ENCODE measurements around the gene NUP85. TPM values are rescaled to one million over a fixed set of nuclear protein-coding genes. Genes with fewer than 3 reads are reported as not detected.
"Not testable (repeated sequence)": the region's sequence is repeated elsewhere in the genome, so short reads cannot be mapped to it uniquely, and the experiment has no call there.

The NUP85 gene
- total RNA-seq, 1 experiment from 2014 or later: 141 TPM

- intact Hi-C loops (cut with micrococcal nuclease; ENCODE audit: unreplicated experiment) (no loop called here), in situ Hi-C loops (cut with HindIII; ENCODE audit: low pct_unique_long_range_greater_than_20kb, low sequenced_read_pairs) (no loop called here)
- BruUV-seq (replicated peaks): no TSS peak
- Histone ChIP-seq H3K27ac (ENCODE audit: low read length) (peak overlapping the region; percentile 95), H3K9me3 (ENCODE audit: control insufficient read depth, insufficient read depth, low read depth, low read length) (no peaks in the 10 kb centered on the region), H3K36me3 (ENCODE audit: control insufficient read depth, insufficient read depth, low read length) (peaks cover 16% of the 10 kb centered on the region), H3K27me3 (ENCODE audit: control insufficient read depth, insufficient read depth, low read length) (no peaks in the 10 kb centered on the region), H3K4me3 (ENCODE audit: low read depth in 2 of 2, low read length in 2 of 2) (peak overlapping the region; percentile 89 to 95), H3K4me1 (ENCODE audit: control insufficient read depth, insufficient read depth, low read length) (no peaks in the 10 kb centered on the region)
- TF ChIP-seq REST (IDR thresholded peaks at IDR 0.05; ENCODE audit: insufficient read depth in 1 of 2, low read depth in 2 of 2, low read length in 1 of 2) (no peak), SIN3A (IDR thresholded peaks at IDR 0.05; ENCODE audit: borderline replicate concordance, insufficient read depth, low read depth, low read length) (peak; percentile 94)
- peak; percentile 4; the same call in 1 of the 2 replicates for ATAC-seq
- POLR2A ChIA-PET: no interaction called here
- no peak for DNase-seq (ENCODE audit: low read depth, low spot score)
- CTCF ChIA-PET: interaction anchor here (0.5 to 1.5 kb wide), 2 partner anchors 92 to 117 kb away, joined by 4 to 7 read pairs; no protein-coding TSS in a partner anchor
Observed at GRCh38 chr17:75205793-75206163, 299 bp downstream of the NUP85 start.

GRCh38 chr17:75207050-75207407 lies 1.6 kb downstream of the NUP85 start:
- in situ Hi-C loops (cut with HindIII; ENCODE audit: low pct_unique_long_range_greater_than_20kb, low sequenced_read_pairs); DNase-seq (ENCODE audit: low read depth, low spot score); CTCF ChIA-PET; H3K9me3 ChIP-seq (ENCODE audit: control insufficient read depth, insufficient read depth, low read depth, low read length); H3K27me3 ChIP-seq (ENCODE audit: control insufficient read depth, insufficient read depth, low read length); H3K4me1 ChIP-seq (ENCODE audit: control insufficient read depth, insufficient read depth, low read length); ATAC-seq; BruUV-seq (replicated peaks); intact Hi-C loops (cut with micrococcal nuclease; ENCODE audit: unreplicated experiment): not testable (repeated sequence)
- Histone ChIP-seq H3K36me3 (ENCODE audit: control insufficient read depth, insufficient read depth, low read length) (peaks cover 16% of the 10 kb centered on the region), H3K27ac (ENCODE audit: low read length) (peak overlapping the region; percentile 95), H3K4me3 (ENCODE audit: low read depth in 2 of 2, low read length in 2 of 2) (peak overlapping the region; percentile 89 to 95)
- POLR2A ChIA-PET: interaction anchor here (0.6 kb wide), 2 partner anchors 35 to 54 kb away, joined by 3 to 4 read pairs; no protein-coding TSS in a partner anchor

GRCh38 chr17:75207760-75208159 lies 2.3 kb downstream of the NUP85 start:
- Histone ChIP-seq H3K36me3 (ENCODE audit: control insufficient read depth, insufficient read depth, low read length) (peaks cover 16% of the 10 kb centered on the region), H3K9me3 (ENCODE audit: control insufficient read depth, insufficient read depth, low read depth, low read length) (no peaks in the 10 kb centered on the region), H3K27me3 (ENCODE audit: control insufficient read depth, insufficient read depth, low read length) (no peaks in the 10 kb centered on the region), H3K4me1 (ENCODE audit: control insufficient read depth, insufficient read depth, low read length) (no peaks in the 10 kb centered on the region), H3K27ac (ENCODE audit: low read length) (no peak overlapping the region), H3K4me3 (ENCODE audit: low read depth in 2 of 2, low read length in 2 of 2) (no peak overlapping the region)
- DNase-seq (ENCODE audit: low read depth, low spot score) (no peak), ATAC-seq (no peak)
- TF ChIP-seq SIN3A (IDR thresholded peaks at IDR 0.05; ENCODE audit: borderline replicate concordance, insufficient read depth, low read depth, low read length) (no peak), CTCF (IDR thresholded peaks at IDR 0.05) (no peak), TCF7L2 (IDR thresholded peaks at IDR 0.05; ENCODE audit: low read depth, low read length) (no peak), REST (IDR thresholded peaks at IDR 0.05; ENCODE audit: insufficient read depth in 1 of 2, low read depth in 2 of 2, low read length in 1 of 2) (no peak), POLR2AphosphoS5 (IDR thresholded peaks at IDR 0.05; ENCODE audit: low read depth, low read length) (no peak)
- CTCF ChIA-PET: no interaction called here
- in situ Hi-C loops (cut with HindIII; ENCODE audit: low pct_unique_long_range_greater_than_20kb, low sequenced_read_pairs) (no loop called here), intact Hi-C loops (cut with micrococcal nuclease; ENCODE audit: unreplicated experiment) (no loop called here)
- POLR2A ChIA-PET: interaction anchor here (0.6 kb wide), 1 partner anchor 50 kb away, joined by 6 read pairs; no protein-coding TSS in a partner anchor
- BruUV-seq (replicated peaks): no TSS peak
